NCI-H345 treated with DMSO at 0.1 percent for 48 hours (cell line): ENCODE results near the gene EFCAB6.

Experiments
- DNase-seq: peaks from one replicate; lab custom pipeline; 2025; ENCODE audit not compliant: unreplicated experiment; lab: John Stamatoyannopoulos, UW

The EFCAB6 gene

DNA sequence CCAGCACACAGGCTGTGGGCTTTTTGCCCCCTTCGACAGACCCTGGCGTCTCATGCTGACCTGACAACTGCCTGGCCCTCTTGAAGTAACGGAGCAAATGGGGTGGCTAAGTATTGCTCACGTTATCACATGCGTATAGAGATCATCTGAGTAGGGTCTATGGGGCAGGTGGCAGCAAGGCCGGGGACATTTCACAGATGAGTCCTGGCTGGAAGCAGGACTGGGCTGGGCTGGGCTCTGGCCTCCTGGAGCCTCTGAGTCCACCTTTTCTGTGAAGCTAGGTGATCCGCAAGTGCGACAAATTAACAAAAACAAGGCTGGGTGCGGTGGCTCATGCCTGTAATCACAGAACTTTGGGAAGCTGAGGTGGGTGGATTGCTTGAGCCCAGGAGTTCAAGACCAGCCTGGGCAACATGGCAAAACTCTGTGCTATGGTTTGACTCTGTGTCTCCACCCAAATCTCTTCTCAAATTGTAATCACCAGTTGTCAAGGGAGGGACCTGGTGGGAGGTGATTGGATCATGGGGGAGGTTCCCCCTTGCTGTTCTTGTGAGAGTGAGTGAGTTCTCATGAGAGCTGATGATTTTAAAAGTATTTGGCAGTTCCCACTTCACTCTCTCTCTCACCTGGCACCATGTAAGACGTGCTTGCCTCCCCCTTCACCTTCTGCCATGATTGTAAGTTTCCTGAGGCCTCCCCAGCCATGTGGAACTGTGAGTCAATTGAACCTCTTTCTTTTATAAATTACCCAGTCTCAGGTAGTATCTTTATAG is 278.3 kb downstream of the EFCAB6 start:
- DNase-seq: no peak

DNA sequence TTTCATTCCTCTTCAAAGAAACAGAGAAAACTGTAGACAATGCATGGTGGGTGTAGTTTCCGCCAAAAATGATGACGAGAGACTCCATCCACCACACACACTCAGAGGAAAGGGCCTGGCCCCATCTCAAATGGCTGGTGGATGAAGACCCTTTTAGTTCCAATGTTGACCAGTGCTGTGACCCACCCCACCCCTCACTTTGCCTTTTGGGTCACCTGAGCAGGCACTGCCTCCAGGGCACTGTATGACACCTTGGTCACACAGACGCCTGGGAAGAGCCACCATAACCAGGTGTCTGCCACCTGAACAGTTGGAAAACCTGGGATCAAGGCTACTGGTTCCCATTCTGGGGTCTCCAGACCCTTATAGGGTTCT is 279.0 kb downstream of the EFCAB6 start:
- DNase-seq: no peak

- DNase-seq: no peak
These were observed 279.6 kb downstream of the EFCAB6 start for GRCh38 chr22:43532301-43533155.

DNA sequence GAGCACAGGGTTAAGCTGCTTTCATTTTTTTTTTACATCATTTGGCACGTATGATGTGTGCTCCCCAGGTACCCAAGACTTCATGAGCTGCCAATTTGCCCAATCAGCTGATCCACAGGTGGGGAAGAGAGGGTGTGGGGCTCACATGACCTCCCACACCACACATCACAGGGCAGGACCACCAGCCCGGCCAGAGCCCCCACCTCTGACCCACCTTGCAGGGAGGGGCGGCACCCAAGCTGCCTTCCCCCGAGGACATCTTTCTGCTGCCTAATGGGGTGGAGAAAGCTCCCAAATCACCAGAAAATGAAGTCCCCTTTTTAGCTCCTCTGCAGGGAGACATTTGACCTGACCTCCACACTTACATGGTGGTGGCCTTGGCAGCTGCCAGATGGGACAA is 280.5 kb downstream of the EFCAB6 start:
- no peak for DNase-seq

DNA sequence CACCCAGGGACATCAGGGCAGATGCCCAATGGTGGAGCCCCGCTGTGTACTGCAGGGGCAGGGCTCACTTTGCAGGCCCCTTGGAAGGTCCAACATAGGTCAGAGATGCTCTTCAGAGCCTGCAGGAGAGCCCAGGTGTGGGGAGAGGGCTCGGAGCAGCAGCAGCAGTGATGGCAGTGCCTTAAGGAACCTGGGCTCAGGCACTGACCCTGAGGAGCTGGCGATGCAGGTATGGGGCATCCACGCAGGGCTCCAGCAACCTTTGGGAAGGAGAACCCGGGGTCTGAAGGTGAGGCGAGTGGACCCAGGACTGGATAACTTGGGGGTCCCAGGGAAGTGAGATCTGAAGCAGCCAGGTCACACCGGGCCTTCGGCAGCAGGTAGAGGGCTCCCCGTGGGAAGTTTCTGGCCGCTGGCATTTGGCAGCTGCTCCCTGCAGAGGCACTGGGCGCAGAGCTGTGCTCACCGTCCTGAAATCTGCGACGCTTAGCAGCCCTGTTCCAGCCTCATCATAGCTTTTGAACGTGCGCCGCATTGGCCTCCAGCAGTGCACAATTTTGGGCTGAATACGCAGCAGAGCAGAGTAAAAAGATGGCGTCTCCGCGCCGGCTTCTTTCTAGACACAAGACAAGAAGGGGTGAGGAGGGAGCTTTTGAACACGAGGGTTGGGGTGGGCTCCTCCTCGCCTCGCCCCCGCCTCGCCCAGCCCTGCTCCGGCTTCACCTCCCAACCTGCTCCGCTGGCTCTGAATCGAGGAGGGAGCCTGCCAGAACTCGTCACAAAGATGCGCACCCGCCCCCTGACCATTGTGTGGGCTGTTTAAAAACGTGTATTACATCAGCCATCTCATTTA is 281.5 kb downstream of the EFCAB6 start:
- no peak for DNase-seq

- no peak for DNase-seq
These were observed 282.2 kb downstream of the EFCAB6 start for GRCh38 chr22:43529934-43530333.

GRCh38 chr22:43529461-43529860 is 282.6 kb downstream of the EFCAB6 start:
- no peak for DNase-seq

- DNase-seq: no peak
These were observed 283.3 kb downstream of the EFCAB6 start for GRCh38 chr22:43528601-43529360.

DNA sequence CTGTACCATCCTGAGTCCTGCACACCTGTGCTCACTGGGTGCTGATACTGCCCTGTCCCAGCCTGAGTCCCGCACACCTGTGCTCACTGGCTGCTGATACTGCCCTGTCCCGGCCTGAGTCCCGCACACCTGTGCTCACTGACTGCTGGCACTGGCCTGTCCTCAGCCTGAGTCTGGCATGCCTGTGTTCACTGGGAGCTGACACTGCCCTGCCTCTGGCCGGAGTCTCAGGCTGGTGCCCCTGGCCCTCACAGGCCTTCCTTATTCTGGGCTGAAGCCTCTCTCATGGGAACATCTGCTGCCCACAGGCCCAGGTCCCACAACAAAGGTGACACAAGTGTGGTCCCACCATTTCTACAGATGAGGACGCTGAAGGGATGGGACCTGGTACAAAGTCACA is 285.2 kb downstream of the EFCAB6 start:
- DNase-seq: no peak

DNA sequence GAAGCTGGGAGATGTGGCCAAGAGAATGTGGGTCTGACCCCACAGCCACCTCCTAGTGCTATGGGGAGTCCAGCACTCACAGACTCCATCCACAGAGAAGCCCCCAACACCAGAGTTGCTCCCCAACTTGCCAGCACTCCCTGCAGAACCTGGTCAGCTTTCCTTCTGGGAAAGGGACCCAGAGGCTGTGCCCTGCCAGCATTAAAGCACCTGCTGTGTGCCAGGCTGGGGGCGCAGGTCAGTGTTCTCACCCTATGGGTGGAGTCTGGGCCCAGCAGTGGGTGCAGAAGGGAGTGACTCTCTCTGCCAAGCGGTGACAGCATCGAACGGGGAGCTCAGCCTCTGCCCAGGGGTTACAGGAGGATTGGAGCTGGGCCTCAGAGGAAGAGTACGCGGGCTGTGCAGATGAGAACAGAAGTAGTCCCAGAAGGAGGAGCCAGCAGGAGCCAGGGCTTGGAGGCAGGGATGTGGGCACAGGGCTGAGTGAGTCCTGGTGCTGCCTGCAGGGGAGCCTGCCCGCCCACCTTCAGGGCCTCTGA is 285.9 kb downstream of the EFCAB6 start:
- DNase-seq: no peak

- DNase-seq: no peak
These were observed 290.4 kb downstream of the EFCAB6 start for GRCh38 chr22:43521716-43522115.

GRCh38 chr22:43520632-43521039 is 291.5 kb downstream of the EFCAB6 start:
- no peak for DNase-seq

DNA sequence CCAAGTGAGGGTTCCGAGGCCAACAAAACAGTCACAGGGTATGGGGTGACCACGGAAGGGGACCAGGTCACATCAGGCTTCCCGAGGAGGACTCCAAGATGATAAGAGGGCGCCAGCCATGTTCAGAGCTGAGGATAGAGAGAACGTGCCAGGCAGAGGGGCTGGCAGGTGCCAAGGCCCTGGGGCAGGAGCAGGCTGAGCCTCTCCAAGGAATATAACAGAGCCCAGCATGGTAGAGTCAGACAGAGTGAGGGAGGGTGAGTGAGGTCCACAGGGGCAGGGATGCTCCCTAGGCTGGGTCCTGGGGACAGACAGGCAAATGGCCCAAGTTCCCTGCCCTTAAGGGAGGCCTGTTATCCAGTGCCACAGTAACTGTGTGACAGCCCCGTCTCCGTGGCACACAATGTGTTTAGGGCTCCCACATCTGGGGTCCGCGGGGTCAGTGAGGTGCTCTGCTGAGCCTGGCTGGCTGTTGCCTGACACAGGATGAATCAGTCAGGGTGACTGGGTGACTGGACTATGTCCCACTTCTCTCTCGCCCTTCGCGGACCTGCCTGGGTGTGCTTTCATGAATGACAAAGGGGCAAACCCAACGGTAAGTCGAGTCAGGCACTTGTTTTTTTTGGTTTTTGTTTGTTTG is 295.0 kb downstream of the EFCAB6 start:
- DNase-seq: no peak

GRCh38 chr22:43516386-43516785 is 295.7 kb downstream of the EFCAB6 start:
- DNase-seq: no peak

GRCh38 chr22:43515902-43516301 is 296.2 kb downstream of the EFCAB6 start:
- no peak for DNase-seq

DNA sequence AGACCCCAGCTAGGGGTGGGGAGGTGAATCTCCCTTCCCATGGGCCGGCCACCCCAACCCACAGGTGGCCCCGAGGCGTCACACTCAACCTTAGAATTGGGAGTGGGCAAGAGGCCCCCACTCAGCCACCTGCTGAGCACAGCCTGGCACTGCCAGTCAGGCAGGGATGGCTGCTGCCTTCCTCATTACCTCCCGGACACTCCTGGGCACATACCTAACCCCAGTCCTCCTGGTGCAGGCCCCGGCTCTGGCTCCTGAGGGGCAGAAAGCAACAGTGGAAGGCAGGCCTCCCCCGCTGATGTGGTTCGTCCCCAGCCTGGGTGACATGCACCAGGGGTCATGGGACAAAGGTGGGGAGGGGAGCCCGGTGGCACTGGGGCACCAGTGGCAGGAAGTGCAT is 296.7 kb downstream of the EFCAB6 start:
- DNase-seq: no peak

DNA sequence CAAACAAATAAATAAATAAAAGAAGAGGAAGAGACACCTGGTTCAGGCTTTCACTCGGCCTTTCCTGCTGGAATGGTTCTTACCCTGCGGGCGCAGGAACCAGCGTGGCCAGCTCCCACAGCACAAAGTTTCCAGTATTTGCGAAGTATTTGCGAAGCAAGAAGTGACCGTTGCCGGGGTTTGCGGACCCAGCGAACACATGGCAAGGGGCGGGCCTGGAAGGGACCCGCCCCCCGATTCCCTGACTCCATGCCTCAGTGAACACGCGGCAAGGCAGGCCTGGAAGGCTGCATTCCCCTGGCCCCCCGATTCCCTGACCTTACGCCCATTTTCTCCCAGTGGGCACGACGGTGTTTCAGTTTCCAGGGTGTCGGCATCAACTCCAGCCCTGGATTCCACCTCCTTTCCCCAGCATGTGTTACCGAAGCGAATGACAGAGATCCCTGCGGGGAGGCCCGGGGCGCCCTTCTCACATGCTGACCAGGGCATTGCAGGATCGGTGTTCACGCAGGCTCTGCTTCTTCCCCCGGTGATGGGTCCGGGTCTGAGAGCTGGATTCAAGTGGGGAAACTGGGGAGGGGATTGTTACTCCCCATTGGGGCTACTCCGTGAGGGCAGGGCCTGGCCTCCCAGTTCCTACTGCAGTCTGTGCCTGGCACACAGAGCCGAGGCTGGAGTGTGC is 297.5 kb downstream of the EFCAB6 start:
- DNase-seq: no peak

- no peak for DNase-seq
These were observed 299.8 kb downstream of the EFCAB6 start for GRCh38 chr22:43512279-43512678.

- no peak for DNase-seq
These were observed 300.7 kb downstream of the EFCAB6 start for GRCh38 chr22:43511276-43511910.
